H9 (cell line): ENCODE results near the gene LSM11. TPM values are rescaled to one million over a fixed set of nuclear protein-coding genes. Genes with fewer than 3 reads are reported as not detected.

Source experiments
- DNase-seq: peaks from one replicate; pipeline ENCODE4 v3.0.0-alpha.2; 2017
- H2AFZ ChIP-seq: one replicate; pipeline ENCODE4 v1.6.1; 2013; ENCODE audit warnings: mild to moderate bottlenecking, low read length, control low read depth, moderate library complexity
- H2AK5ac ChIP-seq: 2 replicates; pipeline ENCODE4 v1.6.1; 2013; ENCODE audit warnings: low read length, control low read depth, mixed read lengths; ENCODE audit not compliant: insufficient read length
- H2BK120ac ChIP-seq: one replicate; pipeline ENCODE4 v1.6.1; 2013; ENCODE audit warnings: low read depth, mild to moderate bottlenecking, low read length, control low read depth, inconsistent platforms; ENCODE audit not compliant: poor library complexity, severe bottlenecking
- H2BK12ac ChIP-seq: 2 replicates; pipeline ENCODE4 v1.6.1; 2013; ENCODE audit warnings: low read length, control low read depth, mixed read lengths, low read depth; ENCODE audit not compliant: insufficient read length
- H2BK15ac ChIP-seq: 2 replicates; pipeline ENCODE4 v1.6.1; 2013; ENCODE audit warnings: low read depth, low read length, control low read depth
- H2BK20ac ChIP-seq: one replicate; pipeline ENCODE4 v1.6.1; 2013; ENCODE audit warnings: low read depth, mild to moderate bottlenecking, low read length, control low read depth, inconsistent platforms; ENCODE audit not compliant: poor library complexity, severe bottlenecking
- H2BK5ac ChIP-seq: 2 replicates; pipeline ENCODE4 v1.6.1; 2013; ENCODE audit warnings: low read length, control low read depth, mixed read lengths; ENCODE audit not compliant: insufficient read length
- H3K14ac ChIP-seq: 2 replicates; pipeline ENCODE4 v1.6.1; 2013; ENCODE audit warnings: low read length, control low read depth; ENCODE audit not compliant: insufficient read depth
- H3K18ac ChIP-seq: 2 replicates; pipeline ENCODE4 v1.6.1; 2013; ENCODE audit warnings: low read depth, mild to moderate bottlenecking, mixed read lengths, low read length, control low read depth; ENCODE audit not compliant: insufficient read length
- H3K23ac ChIP-seq: 2 replicates; pipeline ENCODE4 v1.6.1; 2013; ENCODE audit warnings: low read length, control low read depth, mixed read lengths, low read depth; ENCODE audit not compliant: insufficient read length
- H3K23me2 ChIP-seq: 2 replicates; pipeline ENCODE4 v1.6.1; 2013; ENCODE audit warnings: low read depth, mild to moderate bottlenecking, mixed read lengths, low read length, control low read depth; ENCODE audit not compliant: insufficient read length, poor library complexity, severe bottlenecking
- H3K27ac ChIP-seq: 2 replicates; pipeline ENCODE4 v1.5.1; 2013; ENCODE audit warnings: low read length, control low read depth, mixed read lengths, low read depth; ENCODE audit not compliant: insufficient read length
- H3K27me3 ChIP-seq: 2 replicates; pipeline ENCODE4 v1.6.1; 2013; ENCODE audit warnings: low read length, control low read depth, inconsistent platforms; ENCODE audit not compliant: insufficient read depth
- H3K4ac ChIP-seq: 2 replicates; pipeline ENCODE4 v1.6.1; 2013; ENCODE audit warnings: low read depth, mild to moderate bottlenecking, control low read depth, inconsistent platforms, low read length, moderate library complexity
- H3K4me1 ChIP-seq: 2 replicates; pipeline ENCODE4 v1.6.1; 2013; ENCODE audit warnings: low read length, control low read depth, inconsistent platforms; ENCODE audit not compliant: insufficient read depth
- H3K4me2 ChIP-seq: 2 replicates; pipeline ENCODE4 v1.6.1; 2013; ENCODE audit warnings: low read length, control low read depth, mixed read lengths; ENCODE audit not compliant: insufficient read length, insufficient read depth
- H3K56ac ChIP-seq: 2 replicates; pipeline ENCODE4 v1.6.1; 2013; ENCODE audit warnings: low read depth, mild to moderate bottlenecking, mixed read lengths, low read length, control low read depth; ENCODE audit not compliant: insufficient read length
- H3K79me1 ChIP-seq: 2 replicates; pipeline ENCODE4 v1.6.1; 2013; ENCODE audit warnings: low read depth, mild to moderate bottlenecking, moderate library complexity, low read length, control low read depth, inconsistent platforms; ENCODE audit not compliant: insufficient read depth, poor library complexity, severe bottlenecking
- H3K79me2 ChIP-seq: 2 replicates; pipeline ENCODE4 v1.6.1; 2013; ENCODE audit warnings: low read length, control low read depth, inconsistent platforms; ENCODE audit not compliant: insufficient read depth
- H3K9ac ChIP-seq: 2 replicates; pipeline ENCODE4 v1.6.1; 2013; ENCODE audit warnings: low read length, control low read depth, mixed read lengths; ENCODE audit not compliant: insufficient read length; ENCODE audit errors: extremely low read depth
- H3K9me3 ChIP-seq: one replicate; pipeline ENCODE4 v1.6.1; 2013; ENCODE audit warnings: low read depth, low read length, inconsistent platforms; ENCODE audit not compliant: control insufficient read depth
- H3T11ph ChIP-seq: one replicate; pipeline ENCODE4 v1.6.1; 2013; ENCODE audit warnings: mild to moderate bottlenecking, low read length, control low read depth, inconsistent platforms
- H4K20me1 ChIP-seq: one replicate; pipeline ENCODE4 v1.6.1; 2013; ENCODE audit not compliant: control insufficient read depth, insufficient read length, insufficient read depth
- H4K5ac ChIP-seq: 2 replicates; pipeline ENCODE4 v1.6.1; 2013; ENCODE audit warnings: low read depth, mild to moderate bottlenecking, mixed read lengths, low read length, control low read depth; ENCODE audit not compliant: insufficient read length
- H4K8ac ChIP-seq: replicated peaks from 2 replicates; pipeline ENCODE4 v1.6.1; 2013; ENCODE audit warnings: low read length, control low read depth, mixed read lengths, low read depth; ENCODE audit not compliant: insufficient read length
- H4K91ac ChIP-seq: 2 replicates; pipeline ENCODE4 v1.6.1; 2013; ENCODE audit warnings: low read depth, mild to moderate bottlenecking, moderate library complexity, mixed read lengths, low read length, control low read depth; ENCODE audit not compliant: insufficient read length
- H3K27ac Mint-ChIP-seq, 3 experiments: 2 replicates in 2 of 3; 3 replicates in 1 of 3; pipeline ENCODE4 v1.8.0; 2020 to 2021; ENCODE audit warnings: mixed read lengths in 3 of 3, mild to moderate bottlenecking in 1 of 3, moderate library complexity in 1 of 3
- H3K27me3 Mint-ChIP-seq: 2 replicates; pipeline ENCODE4 v1.8.0; 2021; ENCODE audit warnings: low read depth, mild to moderate bottlenecking, moderate library complexity, mixed read lengths
- H3K36me3 Mint-ChIP-seq, 3 experiments: 2 replicates in 2 of 3; 3 replicates in 1 of 3; pipeline ENCODE4 v1.8.0; 2020 to 2021; ENCODE audit warnings: low read depth in 3 of 3, mixed read lengths in 3 of 3; ENCODE audit not compliant: insufficient read depth in 1 of 3
- H3K4me1 Mint-ChIP-seq, 2 experiments: 2 replicates each; pipeline ENCODE4 v1.8.0; 2020; ENCODE audit warnings: mixed read lengths in 2 of 2
- H3K4me3 Mint-ChIP-seq, 2 experiments: 2 replicates in 1 of 2; 3 replicates in 1 of 2; pipeline ENCODE4 v1.8.0; 2020 to 2021; ENCODE audit warnings: mild to moderate bottlenecking in 2 of 2, mixed read lengths in 2 of 2, moderate library complexity in 1 of 2
- H3K9me3 Mint-ChIP-seq, 2 experiments: 2 replicates in 1 of 2; 3 replicates in 1 of 2; pipeline ENCODE4 v1.8.0; 2020; ENCODE audit warnings: mild to moderate bottlenecking in 2 of 2, mixed read lengths in 2 of 2, moderate library complexity in 1 of 2
- CTCF ChIP-seq: fragments of 200-600 bp; sonication (generic); conservative IDR thresholded peaks from 3 replicates; pipeline ENCODE4 v1.8.0; 2021; ENCODE audit warnings: antibody characterized with exemption, mild to moderate bottlenecking
- WGBS: extraction: QIAGEN DNeasy Blood & Tissue Kit; methylation state at CpG from one replicate; pipeline ENCODE4 v1.1.7; 2013; ENCODE audit warnings: missing lambda C conversion rate, low lambda C conversion rate, mixed read lengths; ENCODE audit not compliant: insufficient read length; ENCODE audit errors: extremely low coverage; 5-methylcytosine and 5-hydroxymethylcytosine counted together
- total RNA-seq: library from RNA; stranded (reverse); gene quantifications from 2 replicates; pipeline ENCODE4 v1.2.1, GENCODE V29; 2021

LSM11 gene
- total RNA-seq, 1 experiment from 2014 or later = 4.7 TPM

DNA sequence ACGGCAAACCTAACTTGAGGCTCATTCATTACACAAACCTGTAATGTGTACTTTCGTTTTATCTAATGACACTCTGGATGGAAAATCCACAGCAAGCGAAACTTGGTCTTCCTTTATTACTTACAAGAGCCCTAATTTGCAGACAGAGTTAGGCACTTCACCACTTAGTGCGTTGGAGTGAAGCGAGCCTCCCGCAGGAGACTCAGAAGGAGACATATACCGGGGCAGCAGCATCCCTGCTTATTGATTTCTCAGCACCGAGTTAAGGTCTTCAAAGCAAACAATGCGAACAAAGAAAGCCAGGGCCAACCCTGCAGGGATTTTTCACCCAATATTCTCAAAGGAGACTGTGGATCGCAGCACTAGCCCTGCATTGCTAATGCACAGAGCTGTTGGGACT lies 28.6 kb downstream of the LSM11 start:
- Histone ChIP-seq H4K8ac (no peak overlapping the region), H3K4me2 (no peak overlapping the region), H2AK5ac (no peak overlapping the region), H3K9me3 (no peaks in the 10 kb centered on the region), H3K23ac (no peak overlapping the region), H3K4ac (no peak overlapping the region), H4K91ac (no peak overlapping the region), H3K27me3 (no peaks in the 10 kb centered on the region), H2BK15ac (no peak overlapping the region), H3K56ac (no peak overlapping the region), H3T11ph (no peak overlapping the region), H3K9ac (no peak overlapping the region), H4K5ac (no peak overlapping the region), H2AFZ (no peak overlapping the region), H3K18ac (no peak overlapping the region), H3K23me2 (no peaks in the 10 kb centered on the region), H3K14ac (no peak overlapping the region), H3K79me2 (no peaks in the 10 kb centered on the region; the same call in 1 of the 2 replicates), H4K20me1 (no peaks in the 10 kb centered on the region), H3K27ac (no peak overlapping the region), H3K4me1 (no peaks in the 10 kb centered on the region), H2BK12ac (no peak overlapping the region), H3K79me1 (no peaks in the 10 kb centered on the region), H2BK20ac (no peak overlapping the region), H2BK120ac (no peak overlapping the region), H2BK5ac (no peak overlapping the region)
- Mint-ChIP-seq H3K36me3 (no peaks in the 10 kb centered on the region), H3K27ac (no peak overlapping the region; a peak in 1 of 7 replicates), H3K4me3 (no peak overlapping the region), H3K27me3 (no peaks in the 10 kb centered on the region), H3K4me1 (no peaks in the 10 kb centered on the region), H3K9me3 (no peaks in the 10 kb centered on the region; a peak in 1 of 5 replicates)
- WGBS = no CpG with 5 or more reads among the region's 10 CpGs
- no peak for TF ChIP-seq CTCF
- DNase-seq = no peak
